SH-SY5Y (cell line): ENCODE measurements around the gene CYFIP2.

Source experiments
- GATA2 ChIP-seq: IDR thresholded peaks from 2 replicates; pipeline ENCODE4 v1.6.1; 2011; ENCODE audit warnings: mild to moderate bottlenecking, low read depth, low read length
- GATA3 ChIP-seq: IDR thresholded peaks from 2 replicates; pipeline ENCODE4 v1.6.1; 2011; ENCODE audit warnings: low read depth, mild to moderate bottlenecking, low read length, moderate library complexity

DNA sequence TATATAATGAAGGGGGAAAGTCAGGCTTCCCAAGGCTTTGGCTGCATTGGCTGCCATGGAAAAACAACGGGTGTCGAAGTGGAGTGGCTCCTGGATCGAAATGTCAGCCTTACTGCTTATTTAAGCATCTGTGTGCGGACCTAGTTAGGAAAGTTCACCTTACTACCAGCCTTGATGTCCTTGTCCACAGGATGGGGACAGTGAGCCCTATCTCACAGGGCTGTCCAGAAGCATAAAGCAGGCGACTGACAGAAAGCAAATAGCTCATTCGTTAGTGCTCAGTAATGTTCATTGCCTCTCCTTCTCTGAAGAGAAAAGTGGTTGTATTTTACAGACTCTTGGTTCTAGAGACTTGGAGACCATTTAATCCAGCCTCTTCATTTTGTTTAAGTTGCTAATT lies 112.6 kb downstream of the CYFIP2 start:
- TF ChIP-seq GATA2 (no peak), GATA3 (no peak)
